Measurements from ENCODE around the gene VTA1.
"Not testable (repeated sequence)": the region's sequence is repeated elsewhere in the genome, so short reads cannot be mapped to it uniquely, and the experiment has no call there.

The VTA1 gene, protein sequence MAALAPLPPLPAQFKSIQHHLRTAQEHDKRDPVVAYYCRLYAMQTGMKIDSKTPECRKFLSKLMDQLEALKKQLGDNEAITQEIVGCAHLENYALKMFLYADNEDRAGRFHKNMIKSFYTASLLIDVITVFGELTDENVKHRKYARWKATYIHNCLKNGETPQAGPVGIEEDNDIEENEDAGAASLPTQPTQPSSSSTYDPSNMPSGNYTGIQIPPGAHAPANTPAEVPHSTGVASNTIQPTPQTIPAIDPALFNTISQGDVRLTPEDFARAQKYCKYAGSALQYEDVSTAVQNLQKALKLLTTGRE

DNA sequence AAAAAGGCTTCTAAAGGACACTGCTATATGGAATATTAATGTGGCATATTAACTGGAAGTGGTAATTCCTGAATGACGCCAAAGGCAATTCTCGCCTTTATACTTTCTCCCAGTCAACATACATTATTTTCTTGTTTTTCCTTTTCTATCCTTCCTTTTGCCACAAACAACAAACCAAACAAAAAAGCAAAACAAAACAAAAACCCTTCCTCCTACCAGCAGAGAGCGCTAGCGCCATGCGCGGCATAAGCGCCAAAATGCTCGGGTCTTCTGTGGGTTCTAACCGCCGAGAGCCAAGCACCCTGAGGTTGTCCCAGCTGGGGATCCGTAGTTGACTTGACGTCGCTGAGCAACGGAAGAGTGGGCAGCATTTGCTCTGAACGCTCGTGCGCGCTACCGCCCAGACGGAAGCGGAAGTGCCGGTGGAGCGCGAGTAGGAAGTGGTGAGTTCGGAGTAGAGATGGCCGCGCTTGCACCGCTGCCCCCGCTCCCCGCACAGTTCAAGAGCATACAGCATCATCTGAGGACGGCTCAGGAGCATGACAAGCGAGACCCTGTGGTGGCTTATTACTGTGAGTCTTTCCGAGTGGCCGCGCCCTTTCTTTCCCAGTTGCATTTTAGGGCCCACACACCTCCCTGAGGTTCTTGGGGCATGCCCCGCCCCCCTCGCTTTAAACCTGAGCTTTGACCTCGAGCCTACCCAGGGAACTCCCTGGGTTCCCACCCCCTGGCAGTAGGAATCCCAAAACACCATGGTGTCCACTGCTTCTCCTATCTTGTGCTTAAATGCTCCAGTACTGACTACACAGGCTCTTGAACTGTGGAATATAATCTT lies at the start of gene VTA1, which contains the start of gene NMBR:
Gene VTA1, plus strand, starts transcription at position 436 of the 835 bp plus-strand sequence. Its CDS starts 25 bp downstream, at position 461.
Gene NMBR, minus strand, starts transcription at position 295 of the 835 bp plus-strand sequence. CDS start 58,464 bp downstream, outside the sequence.
- H3K27ac ChIP-seq = peak within 1 kb of the TSS in 20 of 21 experiments; percentile 51 to 87 (median 75)
- peak within 1 kb of the TSS; percentile 75 to 98 (median 84) for H3K4me3 ChIP-seq

DNA sequence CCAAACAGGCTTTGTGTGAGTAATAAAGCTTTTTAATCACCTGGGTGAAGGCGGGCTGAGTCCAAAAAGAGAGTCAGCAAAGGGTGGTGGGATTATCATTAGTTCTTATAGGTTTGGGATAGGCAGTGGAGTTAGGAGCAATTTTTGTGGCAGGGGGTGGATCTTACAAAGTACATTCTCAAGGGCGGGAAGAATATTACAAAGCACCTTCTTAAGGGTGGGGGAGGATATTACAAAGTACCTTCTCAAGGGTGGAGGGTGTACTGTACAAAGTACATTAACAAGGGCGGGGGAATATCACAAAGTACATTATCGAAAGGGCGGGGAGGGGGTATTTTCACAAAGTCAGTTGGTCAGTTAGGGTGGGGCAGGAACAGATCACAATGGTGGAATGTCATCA lies 42.2 kb upstream of the VTA1 start:
- H3K4me3 ChIP-seq, H3K27ac ChIP-seq: not testable (repeated sequence)

DNA sequence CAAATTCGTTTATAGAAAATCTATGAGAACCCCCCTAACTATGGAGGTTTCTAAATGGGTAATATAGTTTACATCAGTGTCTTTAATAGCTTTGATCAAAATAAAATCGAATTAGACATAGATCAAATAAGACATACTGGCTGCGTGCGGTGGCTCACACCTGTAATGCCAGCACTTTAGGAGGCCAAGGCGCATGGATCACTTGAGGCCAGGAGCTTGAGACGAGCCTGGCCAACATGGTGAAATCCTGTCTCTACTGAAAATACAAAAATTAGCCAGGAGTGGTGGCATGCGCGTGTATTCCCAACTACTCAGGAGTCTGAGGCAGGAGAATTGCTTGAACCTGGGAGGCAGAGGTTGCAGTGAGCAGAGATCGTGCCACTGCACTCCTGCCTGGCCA lies 36.2 kb upstream of the VTA1 start:
- not testable (repeated sequence) for H3K4me3 ChIP-seq, H3K27ac ChIP-seq

DNA sequence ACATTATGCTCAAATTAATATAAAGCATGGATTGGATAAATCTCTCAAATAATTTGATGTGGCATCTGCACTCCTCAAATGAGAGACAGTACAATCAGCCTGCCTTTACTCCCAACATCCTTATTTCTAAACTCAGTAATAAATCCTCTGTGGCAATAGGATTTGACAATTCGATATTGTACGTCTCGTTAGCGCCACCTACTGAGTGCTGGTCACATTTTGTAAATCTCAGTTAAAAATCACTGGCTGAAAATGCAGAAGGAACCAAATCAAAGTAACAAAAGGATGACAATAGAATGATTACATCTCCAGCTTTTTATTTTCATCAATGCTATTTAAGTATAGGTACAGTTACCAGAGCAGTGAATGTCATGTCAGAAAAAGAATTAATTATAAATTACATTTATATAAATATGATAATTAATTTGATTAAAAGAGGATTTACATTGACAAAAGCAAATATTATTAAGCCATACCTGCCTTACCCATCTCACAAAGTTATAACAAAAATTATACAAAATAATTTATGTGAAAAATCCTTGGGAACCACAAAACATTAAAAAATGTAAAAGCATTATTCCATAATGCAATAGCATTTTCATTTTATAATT lies 34.5 kb upstream of the VTA1 start:
- H3K27ac ChIP-seq = no peak overlapping the region

DNA sequence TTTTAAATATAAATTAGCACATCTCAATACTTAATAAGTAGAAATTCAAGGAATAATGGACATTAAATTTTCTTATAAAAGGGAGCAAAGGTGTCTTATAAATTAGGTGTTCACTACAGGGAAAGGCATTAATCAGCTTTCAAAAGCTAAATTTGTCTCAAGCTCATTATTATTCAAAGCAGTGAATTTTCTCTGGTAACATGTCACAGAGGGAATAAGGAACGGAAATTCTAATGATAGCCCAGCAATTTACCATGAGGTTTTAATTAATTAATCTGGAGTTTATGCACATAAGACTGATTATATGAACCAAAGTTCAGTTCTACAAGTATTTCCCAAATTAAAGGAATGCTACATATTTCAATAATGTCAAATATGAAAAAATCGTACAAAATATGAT lies 29.7 kb upstream of the VTA1 start:
- Histone ChIP-seq H3K4me3 (no peak overlapping the region), H3K27ac (no peak overlapping the region)

More for the DNA sequence above, 34.5 kb upstream of the VTA1 start:
- H3K4me3 ChIP-seq = no peak overlapping the region

DNA sequence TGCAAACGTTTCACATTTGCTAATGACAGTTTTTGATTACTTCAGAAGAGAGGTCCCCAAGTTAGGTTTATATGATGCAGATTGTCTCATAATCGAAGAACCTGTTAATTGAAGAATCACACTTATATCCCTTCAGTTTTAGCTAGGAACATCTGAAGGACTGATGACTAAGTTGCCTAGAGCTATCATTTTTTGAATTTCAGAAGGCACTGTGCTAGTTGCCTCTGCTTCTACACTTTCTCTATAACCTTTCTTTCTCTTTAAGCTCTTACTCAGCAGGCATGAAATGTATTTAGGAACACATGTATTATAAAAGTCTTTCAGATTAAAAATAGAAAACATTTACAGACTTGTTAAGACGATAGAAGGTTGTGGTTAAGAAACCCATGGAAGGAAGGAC lies 28.7 kb upstream of the VTA1 start:
- Histone ChIP-seq H3K4me3 (no peak overlapping the region), H3K27ac (no peak overlapping the region)

DNA sequence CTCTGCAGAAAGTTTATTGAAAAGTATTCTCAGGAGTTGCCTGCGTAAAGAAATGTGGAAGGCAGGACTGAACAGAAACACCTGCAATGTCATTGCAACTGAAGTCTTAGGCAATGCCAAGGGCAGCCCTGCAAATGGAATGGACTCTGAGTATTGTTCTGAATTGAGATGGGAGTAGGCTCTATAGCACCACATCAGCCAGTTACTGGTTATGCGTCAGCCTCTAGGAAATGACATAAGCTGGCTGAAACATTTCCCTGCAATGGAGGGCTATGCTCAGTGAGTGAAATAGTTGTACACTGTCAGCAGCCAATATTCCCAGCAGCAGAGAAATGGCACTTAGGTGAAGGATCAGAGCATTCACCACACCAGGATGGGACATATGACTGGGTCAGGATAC lies 28.1 kb upstream of the VTA1 start:
- Histone ChIP-seq H3K27ac (no peak overlapping the region), H3K4me3 (no peak overlapping the region)

DNA sequence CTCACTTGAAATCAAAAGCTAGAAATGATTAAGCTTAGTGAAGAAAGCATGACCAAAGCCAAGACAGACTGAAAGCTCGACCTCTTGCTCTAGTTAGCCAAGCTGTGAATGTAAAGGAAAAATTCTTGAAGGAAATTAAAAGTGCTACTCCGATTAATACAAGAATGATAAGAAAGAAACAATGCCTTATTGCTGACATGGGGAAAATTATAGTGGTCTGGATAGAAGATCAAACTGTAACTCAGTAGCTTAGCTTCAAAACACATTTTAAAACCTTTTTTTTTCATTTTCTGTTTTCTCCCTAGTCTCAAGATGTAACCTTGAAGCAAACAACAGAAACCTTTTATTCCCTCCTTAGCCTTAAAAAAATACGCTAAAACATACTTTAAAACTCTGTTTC lies 25.7 kb upstream of the VTA1 start:
- Histone ChIP-seq H3K4me3 (no peak overlapping the region), H3K27ac (no peak overlapping the region)

DNA sequence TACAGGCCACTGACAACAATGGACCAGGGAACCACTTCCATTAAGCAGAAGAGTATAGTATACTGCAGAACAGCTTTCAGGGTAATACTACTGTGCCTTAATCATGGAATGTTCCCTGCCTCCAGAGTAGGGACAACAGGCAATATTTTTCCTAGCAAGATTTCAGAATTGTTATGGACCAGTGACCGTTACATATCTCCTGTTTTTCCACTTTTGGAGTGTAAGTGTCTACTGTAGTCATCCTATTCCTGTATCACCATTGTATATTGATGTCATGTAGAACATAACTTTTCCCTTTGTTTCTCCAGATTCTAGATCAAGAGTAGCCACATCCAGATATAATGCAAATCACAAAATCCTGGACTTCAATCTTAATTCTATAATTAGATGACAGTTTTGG lies 16.2 kb upstream of the VTA1 start:
- H3K27ac ChIP-seq = no peak overlapping the region
- H3K4me3 ChIP-seq = no peak overlapping the region

DNA sequence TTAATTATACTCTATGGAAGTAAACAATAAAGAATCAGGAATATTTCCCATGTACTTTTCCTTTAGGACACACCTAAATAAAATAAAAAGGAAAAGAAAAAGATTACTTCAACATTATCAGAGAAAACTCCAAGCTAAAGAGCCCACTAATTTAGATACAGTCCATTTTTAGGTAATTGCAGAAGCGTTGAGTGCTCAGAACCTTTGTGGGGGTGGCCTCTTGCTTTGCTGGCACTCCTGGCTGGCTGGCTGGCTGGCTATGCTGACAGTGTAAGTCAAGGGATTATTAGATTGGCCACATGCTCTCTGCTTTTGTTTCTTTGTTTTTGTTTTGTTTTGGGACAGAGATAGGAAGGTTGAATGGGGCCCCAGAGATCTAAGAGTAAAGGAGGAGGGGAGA lies 14.4 kb upstream of the VTA1 start, which contains the start of gene GJE1:
Gene GJE1, plus strand, starts transcription at position 301 of the 400 bp plus-strand sequence. CDS start 234 bp downstream, outside the sequence.
- H3K27ac ChIP-seq = no peak within 1 kb of the TSS

DNA sequence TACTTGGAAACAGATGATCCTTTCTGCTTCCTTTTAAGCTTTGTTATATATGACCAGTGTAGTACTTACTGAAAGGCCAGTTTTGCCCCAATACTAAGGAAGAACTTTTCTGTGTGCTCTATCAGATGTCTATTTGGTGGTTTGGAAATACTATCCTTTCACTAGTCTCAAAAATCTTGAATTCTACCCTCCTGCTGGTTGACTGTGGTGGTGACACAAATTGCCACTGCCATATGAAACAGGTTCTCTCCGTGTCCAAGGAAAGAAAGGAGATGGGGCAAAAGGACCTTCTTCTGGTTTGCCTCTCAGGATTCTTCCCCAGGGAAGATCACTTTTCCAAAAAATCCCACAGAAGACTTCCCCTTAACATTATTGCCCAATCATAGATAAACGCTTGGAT lies 8.2 kb upstream of the VTA1 start:
- no peak overlapping the region for H3K4me3 ChIP-seq
- no peak overlapping the region for H3K27ac ChIP-seq

More for the DNA sequence above, 14.4 kb upstream of the VTA1 start, which contains the start of gene GJE1:
- H3K4me3 ChIP-seq = no peak within 1 kb of the TSS

DNA sequence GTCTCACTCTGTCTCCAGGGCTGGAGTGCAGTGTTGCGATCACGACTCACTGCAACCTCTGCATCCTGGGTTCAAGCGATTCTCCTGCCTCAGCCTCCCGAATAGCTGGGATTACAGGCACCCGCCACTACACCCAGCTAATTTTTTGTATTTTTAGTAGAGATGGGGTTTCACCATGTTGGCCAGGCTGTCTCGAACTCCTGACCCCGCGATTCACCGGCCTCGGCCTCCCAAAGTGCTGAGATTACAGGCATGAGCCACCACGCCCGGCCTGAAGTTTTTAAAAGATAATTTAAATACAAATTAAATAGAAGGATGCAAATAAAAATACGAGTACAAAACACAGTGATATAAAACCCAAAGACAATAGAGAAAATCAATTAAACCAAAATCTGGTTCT lies 5.5 kb upstream of the VTA1 start:
- H3K27ac ChIP-seq, H3K4me3 ChIP-seq: not testable (repeated sequence)

DNA sequence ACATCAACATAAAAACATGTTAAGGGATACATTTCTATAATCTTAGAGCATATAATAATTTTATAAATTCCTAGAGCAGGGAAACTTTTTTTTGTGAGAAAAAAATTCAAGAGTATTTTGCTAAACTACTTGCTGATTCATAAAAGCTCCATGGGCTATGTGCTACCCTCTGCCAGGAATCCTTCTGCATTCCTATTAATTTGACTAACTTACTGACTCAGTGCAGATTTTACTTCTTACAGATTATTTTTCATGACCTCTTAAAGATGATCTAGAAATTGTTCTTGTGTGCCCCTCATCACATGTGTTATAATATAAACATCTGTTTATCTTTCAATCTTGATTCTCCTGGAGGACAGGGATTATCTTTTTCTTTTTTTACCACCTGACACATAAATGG lies 5.7 kb downstream of the VTA1 start:
- Histone ChIP-seq H3K27ac (no peak overlapping the region), H3K4me3 (no peak overlapping the region)

DNA sequence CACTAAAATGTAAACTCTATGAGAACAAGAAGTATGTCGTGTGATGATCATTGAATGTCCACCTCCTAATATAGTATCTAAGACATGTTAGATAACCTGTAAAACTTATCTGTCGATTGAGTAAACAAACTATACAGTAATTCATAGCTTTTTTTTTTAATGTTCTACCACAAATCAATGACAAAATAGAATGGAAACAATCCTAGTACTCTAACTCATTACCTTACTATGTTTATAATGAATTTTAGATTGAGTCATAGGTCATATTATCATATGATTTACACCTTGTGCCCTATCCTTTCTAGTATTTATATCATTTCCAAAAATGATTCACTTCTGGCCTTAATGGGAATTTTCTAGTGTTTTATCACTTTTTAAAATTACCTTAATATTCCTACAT lies 6.1 kb downstream of the VTA1 start:
- Histone ChIP-seq H3K27ac (no peak overlapping the region), H3K4me3 (no peak overlapping the region)

DNA sequence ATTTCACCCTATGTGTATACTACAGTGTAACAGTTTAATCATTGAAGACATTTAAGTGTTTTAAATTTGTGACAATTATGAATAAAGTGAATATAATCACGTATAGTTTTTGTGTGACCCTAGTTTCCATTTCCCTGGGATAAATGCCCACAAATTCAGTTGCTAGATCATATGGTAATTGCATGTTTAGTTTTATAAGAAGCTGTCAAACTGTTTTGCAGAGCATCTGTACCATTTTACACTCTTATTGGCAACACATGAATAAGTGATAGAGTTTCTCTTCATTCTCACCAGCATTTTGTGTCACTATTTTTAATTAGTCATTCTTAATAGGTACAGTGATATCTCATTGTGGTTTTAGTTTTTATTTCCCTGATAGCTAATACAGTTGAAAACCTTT lies 7.3 kb downstream of the VTA1 start:
- Histone ChIP-seq H3K4me3 (no peak overlapping the region), H3K27ac (no peak overlapping the region)

DNA sequence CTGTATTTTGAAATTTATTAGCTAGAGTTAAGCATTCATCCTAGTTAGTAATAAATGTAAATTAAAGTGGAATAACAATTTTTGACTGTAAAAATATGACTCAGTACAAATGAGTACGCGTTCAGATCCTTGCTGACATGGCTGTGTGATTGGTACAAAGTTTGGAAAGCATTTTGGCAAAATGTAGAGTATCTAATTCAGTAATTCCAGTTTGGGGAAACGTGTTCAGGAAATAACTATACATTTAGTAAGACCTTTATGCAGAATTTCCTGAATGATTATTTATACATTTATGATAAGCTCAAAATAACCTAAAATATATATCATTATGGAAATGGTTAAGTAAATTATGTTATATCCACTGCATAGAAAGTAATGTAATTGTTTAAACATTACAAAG lies 8.0 kb downstream of the VTA1 start:
- H3K27ac ChIP-seq = no peak overlapping the region

DNA sequence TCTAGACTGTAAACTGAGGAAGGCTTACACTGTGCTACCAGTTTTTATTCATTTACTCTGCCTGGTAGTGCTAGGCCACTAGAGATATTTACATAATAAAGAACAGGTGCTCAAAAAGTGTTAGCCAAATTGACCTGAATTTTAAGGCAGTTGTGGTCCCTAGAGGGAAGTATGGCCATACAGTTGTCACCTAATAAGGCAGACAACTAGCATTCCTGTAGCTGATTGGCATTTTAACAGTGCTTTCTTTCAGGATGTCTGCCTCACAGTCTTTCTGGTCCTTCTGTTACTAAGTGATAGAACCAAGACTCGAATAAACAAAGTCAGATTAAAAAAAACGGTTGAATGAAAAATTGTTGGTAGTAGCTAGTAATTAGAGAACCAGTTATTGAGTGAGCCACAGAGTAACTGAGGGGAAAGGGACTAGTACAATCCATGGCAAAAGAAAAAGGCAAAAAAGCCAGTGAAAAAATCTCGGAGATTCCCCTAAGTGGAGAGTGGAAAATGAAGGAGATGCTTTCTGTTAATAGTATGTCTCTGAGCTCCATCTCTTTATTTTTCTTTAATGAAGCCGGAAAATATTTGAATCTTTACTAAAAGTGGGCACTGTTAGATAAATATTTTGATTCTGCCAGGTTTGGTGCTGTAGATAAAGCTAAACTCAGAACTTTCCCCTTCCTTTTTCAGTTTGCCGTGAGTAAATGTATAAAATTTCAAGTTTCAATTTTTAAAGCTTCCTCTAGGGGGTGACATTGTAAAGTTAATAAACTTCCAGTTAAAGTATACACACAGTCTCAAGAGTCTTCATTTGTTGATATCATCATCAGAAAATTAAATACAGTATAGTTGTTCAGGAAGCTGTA lies 9.1 kb downstream of the VTA1 start:
- H3K27ac ChIP-seq = no peak overlapping the region
- no peak overlapping the region for H3K4me3 ChIP-seq

More for the DNA sequence above, 8.0 kb downstream of the VTA1 start:
- H3K4me3 ChIP-seq = no peak overlapping the region

DNA sequence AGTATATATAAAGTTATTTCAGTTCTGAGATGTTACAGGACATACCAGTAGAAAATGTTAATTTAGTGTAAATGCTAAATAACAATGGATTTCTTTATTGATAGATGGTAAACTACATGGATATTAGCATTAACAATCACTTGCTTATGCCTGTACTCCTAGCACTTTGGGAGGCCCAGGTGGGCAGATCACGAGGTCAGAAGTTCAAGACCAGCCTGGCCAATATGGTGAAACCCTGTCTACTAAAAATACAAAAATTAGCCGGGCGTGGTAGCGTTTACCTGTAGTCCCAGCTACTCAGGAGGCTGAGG lies 9.7 kb downstream of the VTA1 start:
- not testable (repeated sequence) for H3K27ac ChIP-seq, H3K4me3 ChIP-seq

DNA sequence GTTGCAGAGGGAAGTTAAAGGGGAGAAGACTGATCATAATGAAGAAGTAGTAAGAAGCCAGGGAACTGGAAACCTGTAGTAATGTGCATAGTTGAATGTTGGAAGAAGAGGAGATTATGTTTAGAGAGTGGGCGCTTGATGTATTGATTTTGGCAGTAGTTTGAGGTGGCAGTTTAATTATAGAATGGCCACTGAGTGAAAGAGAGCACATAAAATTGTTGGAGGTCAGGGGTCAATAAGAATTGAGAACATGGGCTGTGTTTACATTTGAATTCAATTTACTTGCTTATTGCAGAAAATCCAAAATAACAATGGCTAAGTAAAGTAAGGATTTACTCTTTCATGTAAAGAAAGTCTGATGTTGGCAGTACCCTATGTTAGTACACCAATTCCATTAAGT lies 15.7 kb downstream of the VTA1 start:
- H3K27ac ChIP-seq = no peak overlapping the region
- no peak overlapping the region for H3K4me3 ChIP-seq

DNA sequence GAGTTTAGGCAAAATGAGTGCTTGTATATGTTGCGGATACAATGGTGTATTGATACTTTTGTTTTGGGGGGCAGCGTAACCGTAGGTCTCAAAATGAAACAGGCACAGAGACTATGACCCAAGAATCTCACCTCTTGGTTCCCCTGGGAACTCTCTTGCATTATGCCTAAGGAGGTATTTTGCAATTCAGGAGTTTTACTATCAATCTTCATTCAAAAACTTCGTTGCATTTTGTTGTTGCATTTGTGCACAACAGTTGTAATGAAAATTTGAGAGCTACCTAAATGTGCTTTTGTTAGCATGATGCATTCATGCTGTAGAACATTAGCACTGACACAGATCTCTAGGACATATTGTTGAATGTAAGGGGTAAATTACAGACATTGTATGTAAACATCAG lies 18.2 kb downstream of the VTA1 start:
- Histone ChIP-seq H3K4me3 (no peak overlapping the region), H3K27ac (no peak overlapping the region)
